DOHH2 (cell line): ENCODE measurements around the gene CELA2A.

Experiments used
- H3F3A ChIP-seq: fragments of 200-600 bp; sonication (generic), shearing (Covaris generic); 2 replicates; pipeline ENCODE4 v1.6.0; 2016; ENCODE audit warnings: antibody characterized with exemption, mild to moderate bottlenecking; ENCODE audit not compliant: control insufficient read depth, insufficient read depth
- H3K27ac ChIP-seq: fragments of 200-600 bp; sonication (generic); 2 replicates; pipeline ENCODE4 v1.5.1; 2014; ENCODE audit warnings: low read depth, mild to moderate bottlenecking, low read length, moderate library complexity
- H3K27me3 ChIP-seq: fragments of 200-600 bp; sonication (generic); 2 replicates; pipeline ENCODE4 v1.6.1; 2014; ENCODE audit warnings: mild to moderate bottlenecking, low read length, mixed read lengths; ENCODE audit not compliant: control insufficient read depth
- H3K36me3 ChIP-seq: fragments of 200-600 bp; sonication (generic); 2 replicates; pipeline ENCODE4 v1.6.1; 2014; ENCODE audit warnings: mild to moderate bottlenecking, low read length, moderate library complexity, mixed read lengths; ENCODE audit not compliant: control insufficient read depth
- H3K4me1 ChIP-seq: fragments of 200-600 bp; sonication (generic); 2 replicates; pipeline ENCODE4 v1.6.1; 2014; ENCODE audit warnings: mild to moderate bottlenecking, low read length, mixed read lengths; ENCODE audit not compliant: control insufficient read depth
- H3K4me2 ChIP-seq: fragments of 200-600 bp; sonication (generic); 2 replicates; pipeline ENCODE4 v1.6.0; 2014; ENCODE audit warnings: mild to moderate bottlenecking, low read length, moderate library complexity
- H3K4me3 ChIP-seq: fragments of 200-600 bp; sonication (generic); 2 replicates; pipeline ENCODE4 v1.5.1; 2014; ENCODE audit warnings: mild to moderate bottlenecking, low read length, mixed read lengths
- H3K79me2 ChIP-seq: fragments of 200-600 bp; sonication (generic); 2 replicates; pipeline ENCODE4 v1.6.1; 2014; ENCODE audit warnings: mild to moderate bottlenecking, low read length, mixed read lengths; ENCODE audit not compliant: control insufficient read depth
- H3K9me2 ChIP-seq: fragments of 200-600 bp; sonication (generic); replicated peaks from 2 replicates; pipeline ENCODE4 v1.6.1; 2014; ENCODE audit warnings: mild to moderate bottlenecking, low read length, mixed read lengths; ENCODE audit not compliant: control insufficient read depth
- H3K9me3 ChIP-seq: fragments of 200-600 bp; sonication (generic); 2 replicates; pipeline ENCODE4 v1.6.1; 2014; ENCODE audit warnings: antibody characterized with exemption, low read length, mixed read lengths; ENCODE audit not compliant: control insufficient read depth, insufficient read depth
- H4K20me1 ChIP-seq: fragments of 200-600 bp; sonication (generic); 2 replicates; pipeline ENCODE4 v1.6.0; 2014; ENCODE audit warnings: low read depth, mild to moderate bottlenecking, antibody characterized with exemption, low read length, moderate library complexity; ENCODE audit not compliant: control insufficient read depth, insufficient read depth
- CTCF ChIP-seq: fragments of 200-600 bp; sonication (generic); IDR thresholded peaks from one replicate; pipeline ENCODE4 v1.5.1; 2014; ENCODE audit warnings: antibody characterized with exemption, mild to moderate bottlenecking, low read depth, low read length; ENCODE audit not compliant: poor library complexity, severe bottlenecking
- EZH2phosphoT487 ChIP-seq: fragments of 200-600 bp; sonication (generic); IDR thresholded peaks from 2 replicates; pipeline ENCODE4 v1.6.1; 2017; ENCODE audit warnings: borderline replicate concordance, mild to moderate bottlenecking, antibody characterized with exemption, low read length, moderate library complexity, mixed read lengths

Gene CELA2A

DNA sequence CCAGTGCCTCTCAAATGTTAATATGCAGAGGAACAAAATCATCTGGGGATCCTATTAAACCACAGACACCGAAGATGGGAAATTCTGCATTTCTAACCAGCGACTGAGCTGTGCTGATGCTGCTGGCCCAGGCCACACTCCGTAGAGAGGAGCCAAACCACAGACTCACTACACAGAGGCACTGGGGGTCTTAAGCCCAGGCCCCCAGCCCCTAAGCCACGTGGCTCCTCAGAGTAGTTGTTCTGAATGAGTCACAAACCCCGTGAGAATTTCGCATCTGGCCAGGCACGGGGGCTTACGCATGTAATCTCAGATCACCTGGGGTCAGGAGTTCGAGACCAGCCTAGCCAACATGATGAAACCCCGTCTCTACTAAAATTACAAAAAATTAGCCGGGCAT, 2.8 kb upstream of the CELA2A start:
- no peaks in the 10 kb centered on the region for H3K4me1 ChIP-seq
- no peaks in the 10 kb centered on the region for H3K79me2 ChIP-seq
- no peak overlapping the region for H3K27ac ChIP-seq
- H3K4me3 ChIP-seq, result no peak overlapping the region
- H3F3A ChIP-seq, result no peaks in the 10 kb centered on the region
- TF ChIP-seq CTCF, result no peak
- no peak for TF ChIP-seq EZH2phosphoT487
- no peaks in the 10 kb centered on the region for H3K9me2 ChIP-seq
- no peaks in the 10 kb centered on the region for H3K9me3 ChIP-seq
- H4K20me1 ChIP-seq, result no peaks in the 10 kb centered on the region
- H3K27me3 ChIP-seq, result peaks cover 3% of the 10 kb centered on the region; the same call in 1 of the 2 replicates
- H3K36me3 ChIP-seq, result no peaks in the 10 kb centered on the region
- no peak overlapping the region for H3K4me2 ChIP-seq

DNA sequence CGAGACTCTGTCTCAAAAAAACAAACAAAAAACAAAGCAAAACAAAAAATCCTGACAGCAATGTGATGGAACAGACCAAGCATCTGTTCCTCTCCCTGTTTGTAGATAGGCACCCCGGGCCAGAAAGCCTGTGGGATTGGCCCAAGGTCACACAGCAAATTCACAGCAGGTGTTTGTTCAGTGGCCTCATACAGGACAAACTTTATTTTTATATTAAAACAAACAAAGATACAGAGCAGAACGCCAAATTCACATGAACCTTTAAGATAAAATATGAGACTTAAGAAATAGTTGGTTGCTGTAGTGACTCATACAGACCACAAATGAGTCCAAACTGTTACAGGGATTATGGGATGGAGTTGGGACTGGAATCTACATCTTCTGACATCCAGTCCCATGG, 2.3 kb upstream of the CELA2A start:
- no peak overlapping the region for H3K27ac ChIP-seq
- TF ChIP-seq EZH2phosphoT487, result no peak
- TF ChIP-seq CTCF, result no peak
- H3F3A ChIP-seq, result no peaks in the 10 kb centered on the region
- H3K79me2 ChIP-seq, result no peaks in the 10 kb centered on the region
- H3K36me3 ChIP-seq, result no peaks in the 10 kb centered on the region
- no peaks in the 10 kb centered on the region for H3K4me1 ChIP-seq
- H3K4me3 ChIP-seq, result no peak overlapping the region
- no peak overlapping the region for H3K4me2 ChIP-seq
- no peaks in the 10 kb centered on the region for H4K20me1 ChIP-seq
- no peaks in the 10 kb centered on the region for H3K9me2 ChIP-seq
- peaks cover 3% of the 10 kb centered on the region; the same call in 1 of the 2 replicates for H3K27me3 ChIP-seq
- no peaks in the 10 kb centered on the region for H3K9me3 ChIP-seq

GRCh38 chr1:15455522-15455921, 1.0 kb upstream of the CELA2A start:
- Histone ChIP-seq H3K9me3 (no peaks in the 10 kb centered on the region), H3K27ac (no peak overlapping the region), H3K79me2 (no peaks in the 10 kb centered on the region), H4K20me1 (no peaks in the 10 kb centered on the region), H3F3A (no peaks in the 10 kb centered on the region), H3K4me3 (no peak overlapping the region), H3K27me3 (peaks cover 3% of the 10 kb centered on the region; the same call in 1 of the 2 replicates), H3K9me2 (no peaks in the 10 kb centered on the region), H3K4me2 (no peak overlapping the region), H3K36me3 (no peaks in the 10 kb centered on the region), H3K4me1 (no peaks in the 10 kb centered on the region)
- TF ChIP-seq EZH2phosphoT487, result no peak
- TF ChIP-seq CTCF, result no peak
